H1 (cell line): ENCODE measurements around the gene MEN1. TPM values are rescaled to one million over a fixed set of nuclear protein-coding genes. Genes with fewer than 3 reads are reported as not detected.

ENCODE experiments used
- ASH2L ChIP-seq: fragments of 200-600, 300-600 bp; sonication (generic); IDR thresholded peaks from one replicate; pipeline ENCODE4 v1.7.1; 2017; ENCODE audit warnings: low read length
- BACH1 ChIP-seq: IDR thresholded peaks from 2 replicates; pipeline ENCODE4 v1.6.1; 2012; ENCODE audit warnings: low read length, improper control_type of control experiment
- BRCA1 ChIP-seq: IDR thresholded peaks from 2 replicates; pipeline ENCODE4 v1.6.1; 2012; ENCODE audit warnings: low read depth, low read length, improper control_type of control experiment
- CBX5 ChIP-seq: fragments of 300-800, 300-1000 bp; sonication (generic); IDR thresholded peaks from 2 replicates; pipeline ENCODE4 v1.7.1; 2016; ENCODE audit warnings: antibody characterized with exemption, low read length, low read depth
- CHD1 ChIP-seq: IDR thresholded peaks from 2 replicates; pipeline ENCODE4 v1.6.1; 2012; ENCODE audit warnings: low read depth, low read length, improper control_type of control experiment
- CHD2 ChIP-seq: IDR thresholded peaks from 2 replicates; pipeline ENCODE4 v1.6.1; 2012; ENCODE audit warnings: low read length, improper control_type of control experiment
- CREB1 ChIP-seq: IDR thresholded peaks from 2 replicates; pipeline ENCODE4 v1.6.1; 2012; ENCODE audit warnings: inconsistent platforms
- EGR1 ChIP-seq: IDR thresholded peaks from 2 replicates; pipeline ENCODE4 v1.6.1; 2011; ENCODE audit warnings: low read depth, low read length, borderline replicate concordance
- EP300 ChIP-seq, 2 experiments: IDR thresholded peaks; 1 replicate in 1 of 2; 2 replicates in 1 of 2; pipeline ENCODE4 v1.6.1; 2011 to 2012; ENCODE audit warnings: low read depth in 2 of 2, low read length in 2 of 2, mild to moderate bottlenecking in 2 of 2, borderline replicate concordance in 1 of 2, inconsistent platforms in 1 of 2, moderate library complexity in 1 of 2
- FOSL1 ChIP-seq: IDR thresholded peaks from 2 replicates; pipeline ENCODE4 v1.6.1; 2011; ENCODE audit warnings: mild to moderate bottlenecking, low read depth, low read length, moderate library complexity; ENCODE audit not compliant: insufficient read depth
- GABPA ChIP-seq: IDR thresholded peaks from 2 replicates; pipeline ENCODE4 v1.6.1; 2011; ENCODE audit warnings: mild to moderate bottlenecking, low read length, moderate library complexity, borderline replicate concordance; ENCODE audit not compliant: insufficient read depth
- HDAC6 ChIP-seq: IDR thresholded peaks from one replicate; pipeline ENCODE4 v1.7.1; 2012; ENCODE audit warnings: low read depth, mild to moderate bottlenecking, inconsistent platforms, low read length, moderate library complexity
- JUN ChIP-seq: IDR thresholded peaks from 2 replicates; pipeline ENCODE4 v1.6.1; 2011; ENCODE audit warnings: low read depth, mild to moderate bottlenecking, improper control_type of control experiment, low read length
- KDM5A ChIP-seq: fragments of 200-600 bp; IDR thresholded peaks from 2 replicates; pipeline ENCODE4 v1.7.1; 2012; ENCODE audit warnings: mild to moderate bottlenecking, low read length, inconsistent platforms, mixed read lengths
- MAFK ChIP-seq: IDR thresholded peaks from 2 replicates; pipeline ENCODE4 v1.6.1; 2012; ENCODE audit warnings: low read depth, mild to moderate bottlenecking, improper control_type of control experiment, low read length
- MAX ChIP-seq: IDR thresholded peaks from 2 replicates; pipeline ENCODE4 v1.6.1; 2012; ENCODE audit warnings: inconsistent platforms
- POU5F1 ChIP-seq: IDR thresholded peaks from 2 replicates; pipeline ENCODE4 v1.6.1; 2011; ENCODE audit warnings: low read depth, mild to moderate bottlenecking, low read length, moderate library complexity
- RAD21 ChIP-seq, 2 experiments: IDR thresholded peaks in 1 of 2; conservative IDR thresholded peaks in 1 of 2; 2 replicates each; pipeline ENCODE4 v1.6.1; 2011; ENCODE audit warnings: low read depth in 2 of 2, low read length in 2 of 2, improper control_type of control experiment in 1 of 2, inconsistent platforms in 1 of 2, mild to moderate bottlenecking in 1 of 2, moderate library complexity in 1 of 2
- RNF2 ChIP-seq: fragments of 200-900, 300-1000 bp; sonication (generic); IDR thresholded peaks from 2 replicates; pipeline ENCODE4 v1.7.1; 2016; ENCODE audit warnings: borderline replicate concordance, low read depth, mild to moderate bottlenecking, antibody characterized with exemption, low read length; ENCODE audit not compliant: poor library complexity, severe bottlenecking; ENCODE audit errors: missing control alignments
- SAP30 ChIP-seq: fragments of 300-600 bp; sonication (generic); IDR thresholded peaks from 2 replicates; pipeline ENCODE4 v1.7.1; 2012; ENCODE audit warnings: low read length, moderate library complexity, mild to moderate bottlenecking, inconsistent platforms; ENCODE audit not compliant: insufficient read depth, insufficient replicate concordance
- SIRT6 ChIP-seq: IDR thresholded peaks from one replicate; pipeline ENCODE4 v1.7.1; 2012; ENCODE audit warnings: low read length, inconsistent platforms
- SIX5 ChIP-seq: IDR thresholded peaks from 2 replicates; pipeline ENCODE4 v1.6.1; 2011; ENCODE audit warnings: mild to moderate bottlenecking, low read depth, low read length
- SP2 ChIP-seq: IDR thresholded peaks from 2 replicates; pipeline ENCODE4 v1.6.1; 2012; ENCODE audit warnings: mild to moderate bottlenecking, low read length, inconsistent platforms
- SRF ChIP-seq: IDR thresholded peaks from 2 replicates; pipeline ENCODE4 v1.6.1; 2011; ENCODE audit warnings: mild to moderate bottlenecking, low read depth, low read length, moderate library complexity
- TEAD4 ChIP-seq: IDR thresholded peaks from 2 replicates; pipeline ENCODE4 v1.6.1; 2012; ENCODE audit warnings: low read depth, low read length, inconsistent platforms, mixed read lengths
- polyA plus RNA-seq, 7 experiments: library from polyadenylated mRNA; depleted of rRNA in 3 of 7; stranded (reverse) in 5 of 7; unstranded in 2 of 7; fragments of >200 nt in 5 of 7; fragments of 200-250 nt in 2 of 7; gene quantifications; 1 replicate in 5 of 7; 2 replicates in 1 of 7; 4 replicates in 1 of 7; pipeline versions ENCODE4 v1.2.1 to v1.2.3, GENCODE V29; 2011 to 2013; ENCODE audit warnings: missing spikeins in 2 of 7, mixed read lengths in 2 of 7
- total RNA-seq: library from RNA; stranded (reverse); fragmentation: NEBNext Ultra II Directional; extraction: Animal tissue kit (Norgen Biotek cat#: 25700); gene quantifications from 2 replicates; pipeline ENCODE4 v1.2.1, GENCODE V29; 2021

Gene MEN1
- total and polyA plus RNA-seq, 2 of the 8 experiments (the other 6 are each of a cell fraction or from before 2014, with no cell fraction given), result 47.2 to 56.3 TPM

- no peak for TF ChIP-seq CHD1
- peak; percentile 31; the same call in 1 of the 2 replicates for TF ChIP-seq EGR1
- no peak for TF ChIP-seq FOSL1
- TF ChIP-seq CHD2, result no peak
- TF ChIP-seq CBX5, result no peak
- TF ChIP-seq SAP30, result no peak
- no peak for TF ChIP-seq KDM5A
- TF ChIP-seq SIRT6, result no peak
- no peak for TF ChIP-seq HDAC6
- no peak for TF ChIP-seq SIX5
- peak; percentile 3; the same call in 1 of the 2 replicates for TF ChIP-seq POU5F1
- TF ChIP-seq BRCA1, result no peak
- peak; percentile 83 for TF ChIP-seq TEAD4
- TF ChIP-seq MAFK, result peak; percentile 19; the same call in 1 of the 2 replicates
- TF ChIP-seq EP300 (IDR thresholded peaks at IDR 0.05; ENCODE audit: borderline replicate concordance in 1 of 2, low read depth in 2 of 2, low read length in 2 of 2), result 0 out of 3 replicates have a peak, but pooled peaks of 1 of the 2 experiments have one; percentile 38
- peak; percentile 79 for TF ChIP-seq MAX
- TF ChIP-seq RNF2, result no peak
- TF ChIP-seq SRF, result no peak
- TF ChIP-seq JUN, result no peak
- peak; percentile 90 for TF ChIP-seq ASH2L
- no peak for TF ChIP-seq GABPA
- TF ChIP-seq BACH1, result no peak
- TF ChIP-seq CREB1, result peak; percentile 51
- no peak for TF ChIP-seq SP2
- TF ChIP-seq RAD21 (IDR thresholded peaks at IDR 0.05 in 1 of 2, conservative IDR thresholded peaks at IDR 0.05 in 1 of 2; ENCODE audit: low read depth in 2 of 2, low read length in 2 of 2), result no peak
Observed at GRCh38 chr11:64762674-64763525, 47.5 kb downstream of the MEN1 start (continued).
